Gastrocnemius medialis (tissue), 4 donors: ENCODE data around the gene THRAP3. TPM values are rescaled to one million over a fixed set of nuclear protein-coding genes. Genes with fewer than 3 reads are reported as not detected.
A peak's percentile ranks its signal among the peaks of the same experiment; 100 is the strongest.

Experiments used
- ATAC-seq, 2 donors: fragments of 150-250 bp; one replicate each; pipeline ENCODE4 v1.9.1; 2016
- DNase-seq, 2 donors: peaks; one replicate each; pipeline ENCODE4 v3.0.0-alpha.2; 2019
- H3K27ac ChIP-seq, 4 donors: fragments of 200-600 bp; sonication (generic); 1 replicate in 1 of 4; 2 replicates in 3 of 4; pipeline ENCODE4 v1.5.1; 2016 to 2018; ENCODE audit warnings: mild to moderate bottlenecking in 2 of 4, moderate library complexity in 1 of 4
- H3K27me3 ChIP-seq, 3 donors: fragments of 200-600 bp; sonication (generic) in 2 of 3; 1 replicate in 1 of 3; 2 replicates in 2 of 3; pipeline versions ENCODE4 v1.5.1 to v1.6.0; 2016 to 2019; ENCODE audit warnings: mild to moderate bottlenecking in 1 of 3, moderate library complexity in 1 of 3
- H3K36me3 ChIP-seq, 2 donors: fragments of 200-600 bp; sonication (generic) in 1 of 2; one replicate each; pipeline ENCODE4 v1.5.1; 2017 to 2018
- H3K4me1 ChIP-seq, 2 donors: fragments of 200-600 bp; sonication (generic) in 1 of 2; one replicate each; pipeline ENCODE4 v1.5.1; 2016 to 2017; ENCODE audit warnings: mild to moderate bottlenecking in 2 of 2
- H3K4me3 ChIP-seq, 4 donors: fragments of 200-600 bp; sonication (generic) in 3 of 4; 1 replicate in 1 of 4; 2 replicates in 3 of 4; pipeline ENCODE4 v1.5.1; 2016 to 2019; ENCODE audit warnings: mild to moderate bottlenecking in 2 of 4
- H3K9me3 ChIP-seq, 3 donors: fragments of 200-600 bp; sonication (generic) in 2 of 3; 1 replicate in 1 of 3; 2 replicates in 2 of 3; pipeline ENCODE4 v1.5.1; 2016 to 2019
- POLR2A ChIP-seq, 2 donors: fragments of 450-650 bp; IDR thresholded peaks; one replicate each; pipeline ENCODE4 v1.6.1; 2017; ENCODE audit warnings: antibody characterized with exemption in 2 of 2, mild to moderate bottlenecking in 2 of 2, moderate library complexity in 2 of 2
- in situ Hi-C, 4 donors: fragments of 200-750 bp; cut with MboI; loops; one replicate each; pipeline versions ENCODE4 v1.15.0 to v1.8.0; 2017; ENCODE audit warnings: low sequenced_read_pairs in 4 of 4
- intact Hi-C: fragments of 100-400 bp; cut with DNase I; formaldehyde crosslinking; loops from one replicate; pipeline ENCODE4 v1.15.1; 2023; ENCODE audit warnings: low total_unique reads
- total RNA-seq, 4 donors: library from RNA; depleted of rRNA; stranded (reverse); fragments of >200 nt; gene quantifications; one replicate each; pipeline versions ENCODE4 v1.1.0 to v1.2.3, GENCODE V29; 2016
- TF ChIP-seq, protein P1 (sequence below), 5 experiments: fragments of 450-650 bp in 3 of 5; fragments of 200-600 bp in 2 of 5; sonication (generic) in 2 of 5; IDR thresholded peaks in 4 of 5; conservative IDR thresholded peaks in 1 of 5; 1 replicate in 4 of 5; 2 replicates in 1 of 5; pipeline ENCODE4 v1.5.1; 2016 to 2019; ENCODE audit warnings: antibody characterized with exemption in 5 of 5, mild to moderate bottlenecking in 3 of 5, moderate library complexity in 3 of 5

THRAP3 gene
- total RNA-seq, 4 donors from 2014 or later, result 88.2 to 174 (median 146) TPM

DNA sequence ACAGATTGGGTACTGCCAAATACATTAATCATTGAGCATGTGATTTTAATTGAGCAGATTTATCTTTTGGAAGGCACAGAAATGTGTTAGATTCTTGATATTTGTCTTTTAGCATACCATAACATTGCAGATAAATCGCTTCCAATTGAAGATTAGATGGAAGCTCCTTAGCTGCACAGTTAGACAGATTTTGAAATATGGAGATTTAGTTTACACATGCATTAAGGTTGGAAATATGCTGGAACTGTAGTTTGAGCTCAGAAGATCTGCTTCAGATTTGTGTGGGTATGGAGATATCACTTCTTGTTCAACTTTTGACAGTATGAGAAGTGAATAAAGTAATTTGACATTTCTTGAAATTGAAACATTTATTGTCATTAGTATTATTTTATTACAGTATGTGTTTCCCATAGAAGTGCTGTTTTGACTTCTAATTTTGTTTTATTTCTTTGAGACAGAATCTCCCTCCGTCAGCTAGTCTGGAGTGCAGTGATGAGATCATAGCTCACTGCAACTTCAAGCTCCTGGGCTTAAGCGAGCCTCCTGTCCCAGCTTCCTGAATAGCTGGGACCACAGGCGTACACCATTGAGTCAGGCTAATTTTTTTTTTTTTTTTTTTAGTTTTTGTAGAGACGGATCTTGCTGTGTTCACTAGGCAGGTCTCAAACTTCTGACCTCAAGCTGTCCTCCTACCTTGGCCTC, 29.1 kb downstream of the THRAP3 start:
- ATAC-seq (no peak), DNase-seq (no peak)
- peaks cover 92 to 94% of the 10 kb centered on the region in 2 donors for H3K4me1 ChIP-seq
- no peak overlapping the region for H3K4me3 ChIP-seq
- H3K27ac ChIP-seq, result peak overlapping the region; percentile 89 to 99 (median 93)
- no peaks in the 10 kb centered on the region for H3K36me3 ChIP-seq
- intact Hi-C loops, result no loop called here
- no peaks in the 10 kb centered on the region for H3K9me3 ChIP-seq
- in situ Hi-C loops, result no loop called here
- no peaks in the 10 kb centered on the region for H3K27me3 ChIP-seq
- no peak for TF ChIP-seq POLR2A (IDR thresholded peaks at IDR 0.05)
- TF ChIP-seq, protein P1, sequence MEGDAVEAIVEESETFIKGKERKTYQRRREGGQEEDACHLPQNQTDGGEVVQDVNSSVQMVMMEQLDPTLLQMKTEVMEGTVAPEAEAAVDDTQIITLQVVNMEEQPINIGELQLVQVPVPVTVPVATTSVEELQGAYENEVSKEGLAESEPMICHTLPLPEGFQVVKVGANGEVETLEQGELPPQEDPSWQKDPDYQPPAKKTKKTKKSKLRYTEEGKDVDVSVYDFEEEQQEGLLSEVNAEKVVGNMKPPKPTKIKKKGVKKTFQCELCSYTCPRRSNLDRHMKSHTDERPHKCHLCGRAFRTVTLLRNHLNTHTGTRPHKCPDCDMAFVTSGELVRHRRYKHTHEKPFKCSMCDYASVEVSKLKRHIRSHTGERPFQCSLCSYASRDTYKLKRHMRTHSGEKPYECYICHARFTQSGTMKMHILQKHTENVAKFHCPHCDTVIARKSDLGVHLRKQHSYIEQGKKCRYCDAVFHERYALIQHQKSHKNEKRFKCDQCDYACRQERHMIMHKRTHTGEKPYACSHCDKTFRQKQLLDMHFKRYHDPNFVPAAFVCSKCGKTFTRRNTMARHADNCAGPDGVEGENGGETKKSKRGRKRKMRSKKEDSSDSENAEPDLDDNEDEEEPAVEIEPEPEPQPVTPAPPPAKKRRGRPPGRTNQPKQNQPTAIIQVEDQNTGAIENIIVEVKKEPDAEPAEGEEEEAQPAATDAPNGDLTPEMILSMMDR (IDR thresholded peaks at IDR 0.05 in 4 of 5, conservative IDR thresholded peaks at IDR 0.05 in 1 of 5), result no peak

DNA sequence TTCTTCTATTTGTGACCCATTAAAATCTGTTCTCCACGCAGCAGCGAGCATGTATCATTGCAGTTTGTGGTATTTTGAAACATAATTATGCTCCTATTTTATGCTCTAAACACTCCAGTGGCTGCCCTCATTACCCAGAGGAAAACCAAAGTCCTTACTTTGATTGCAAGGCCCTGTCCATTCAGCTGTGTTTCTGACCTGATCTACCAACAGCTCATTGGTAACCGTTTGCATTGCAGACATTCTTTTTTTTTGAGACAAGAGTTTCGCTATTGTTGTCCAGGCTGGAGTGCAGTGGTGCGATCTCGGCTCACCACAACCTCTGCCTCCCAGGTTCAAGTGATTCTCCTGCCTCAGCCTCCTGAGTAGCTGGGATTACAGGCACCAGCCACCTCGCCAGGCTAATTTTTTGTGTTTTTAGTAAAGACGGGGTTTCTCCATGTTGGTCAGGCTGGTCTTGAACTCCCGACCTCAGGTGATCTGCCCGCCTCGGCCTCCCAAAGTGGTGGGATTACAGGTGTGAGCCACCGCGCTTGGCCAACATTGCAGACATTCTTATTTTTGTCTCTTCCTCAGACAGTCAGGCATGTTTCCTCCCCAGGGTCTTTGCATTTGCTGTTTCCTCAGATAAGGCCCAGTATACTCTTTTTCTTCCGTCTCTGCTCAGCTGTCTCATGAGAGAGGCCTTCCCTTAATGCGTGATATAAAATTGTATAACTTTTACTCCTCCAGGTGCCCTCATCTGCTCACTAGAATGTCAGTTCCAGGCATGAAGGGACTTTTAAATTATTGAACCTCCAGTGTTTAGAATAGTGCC, 32.5 kb downstream of the THRAP3 start:
- Histone ChIP-seq H3K9me3 (no peaks in the 10 kb centered on the region), H3K4me3 (no peak overlapping the region), H3K4me1 (peaks cover 88% of the 10 kb centered on the region in 2 donors), H3K36me3 (peaks cover 0 to 18% of the 10 kb centered on the region in 2 donors), H3K27me3 (no peaks in the 10 kb centered on the region), H3K27ac (peak overlapping the region; percentile 89 to 99 (median 93))
- no peak for TF ChIP-seq POLR2A (IDR thresholded peaks at IDR 0.05)
- TF ChIP-seq, protein P1 (IDR thresholded peaks at IDR 0.05 in 4 of 5, conservative IDR thresholded peaks at IDR 0.05 in 1 of 5), result no peak
- DNase-seq (peak in 1 of 2 donors; percentile 10), ATAC-seq (no peak)
- in situ Hi-C loops (no loop called here), intact Hi-C loops (no loop called here)

DNA sequence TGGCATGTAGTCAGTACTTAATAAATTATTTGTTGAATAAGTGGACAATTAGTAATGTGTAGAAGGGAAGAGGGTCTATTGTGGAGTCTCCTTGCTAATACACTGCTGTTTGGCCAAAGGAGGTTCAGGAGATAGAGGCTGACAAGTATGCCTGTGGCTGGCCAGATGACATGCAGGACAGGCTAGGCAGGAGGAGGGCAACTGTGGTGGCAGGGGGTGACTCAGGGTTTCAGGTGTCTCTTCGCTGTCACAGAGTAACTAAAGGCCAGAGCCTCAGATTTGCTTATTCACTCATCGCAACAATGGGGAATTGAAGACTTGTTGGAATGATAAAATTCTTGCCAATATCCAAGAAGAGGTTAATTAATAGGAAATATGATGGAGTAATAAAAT, 33.1 kb downstream of the THRAP3 start:
- Histone ChIP-seq H3K9me3 (no peaks in the 10 kb centered on the region), H3K4me1 (peaks cover 88% of the 10 kb centered on the region in 2 donors), H3K27me3 (no peaks in the 10 kb centered on the region), H3K27ac (peak overlapping the region; percentile 89 to 99 (median 93)), H3K4me3 (peak overlapping the region in 1 of 4 donors; percentile 23), H3K36me3 (peaks cover 0 to 18% of the 10 kb centered on the region in 2 donors)
- ATAC-seq (peak; percentile 86 to 89), DNase-seq (peak; percentile 91 to 94)
- TF ChIP-seq, protein P1 (IDR thresholded peaks at IDR 0.05 in 4 of 5, conservative IDR thresholded peaks at IDR 0.05 in 1 of 5), result no peak
- no peak for TF ChIP-seq POLR2A (IDR thresholded peaks at IDR 0.05)
- in situ Hi-C loops, result no loop called here
- intact Hi-C loops, result no loop called here

DNA sequence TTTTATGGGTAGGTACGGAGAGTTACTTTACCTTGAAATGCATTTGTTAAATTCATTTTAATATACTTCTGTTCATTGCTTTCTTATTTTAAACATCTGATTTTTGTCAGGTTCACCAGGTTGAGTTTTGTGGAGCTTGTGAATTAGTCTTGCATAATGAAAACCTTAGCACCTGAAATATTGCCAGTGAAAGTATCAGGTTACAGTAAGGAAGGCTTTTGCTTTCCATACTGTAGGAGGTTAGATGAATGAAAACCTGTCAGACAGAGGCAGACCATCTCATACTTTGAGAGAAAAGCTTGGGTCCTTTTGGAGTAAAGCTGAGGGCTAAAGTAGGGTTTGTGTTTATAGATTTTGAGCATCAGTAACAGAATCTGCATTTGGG, 34.7 kb downstream of the THRAP3 start:
- Histone ChIP-seq H3K4me3 (no peak overlapping the region), H3K4me1 (peaks cover 85 to 86% of the 10 kb centered on the region in 2 donors), H3K27me3 (no peaks in the 10 kb centered on the region), H3K9me3 (no peaks in the 10 kb centered on the region), H3K27ac (peak overlapping the region; percentile 89 to 99 (median 93)), H3K36me3 (peaks cover 0 to 18% of the 10 kb centered on the region in 2 donors)
- ATAC-seq (peak; percentile 55 to 59), DNase-seq (no peak)
- TF ChIP-seq, protein P1 (IDR thresholded peaks at IDR 0.05 in 4 of 5, conservative IDR thresholded peaks at IDR 0.05 in 1 of 5), result no peak
- no peak for TF ChIP-seq POLR2A (IDR thresholded peaks at IDR 0.05)
- in situ Hi-C loops, result no loop called here
- intact Hi-C loops, result no loop called here
